Measurements from ENCODE around the gene SORCS2. TPM values are rescaled to one million over a fixed set of nuclear protein-coding genes. Genes with fewer than 3 reads are reported as not detected.

SORCS2 gene
- total RNA-seq, 1 experiment from 2014 or later: 0.15 TPM

GRCh38 chr4:7513671-7514070 is 321.3 kb downstream of the SORCS2 start:
- ATAC-seq (no peak), DNase-seq (ENCODE audit: low read depth, low spot score) (no peak)
- in situ Hi-C loops (cut with HindIII; ENCODE audit: low pct_unique_long_range_greater_than_20kb, low sequenced_read_pairs) (no loop called here), intact Hi-C loops (cut with micrococcal nuclease; ENCODE audit: unreplicated experiment) (no loop called here)
- Histone ChIP-seq H3K9me3 (ENCODE audit: control insufficient read depth, insufficient read depth, low read depth, low read length) (no peaks in the 10 kb centered on the region), H3K4me1 (ENCODE audit: control insufficient read depth, insufficient read depth, low read length) (no peaks in the 10 kb centered on the region), H3K27ac (ENCODE audit: low read length) (no peak overlapping the region), H3K4me3 (ENCODE audit: low read depth in 2 of 2, low read length in 2 of 2) (no peak overlapping the region), H3K27me3 (ENCODE audit: control insufficient read depth, insufficient read depth, low read length) (no peaks in the 10 kb centered on the region), H3K36me3 (ENCODE audit: control insufficient read depth, insufficient read depth, low read length) (no peaks in the 10 kb centered on the region)
- TF ChIP-seq POLR2AphosphoS5 (IDR thresholded peaks at IDR 0.05; ENCODE audit: low read depth, low read length) (no peak), SIN3A (IDR thresholded peaks at IDR 0.05; ENCODE audit: borderline replicate concordance, insufficient read depth, low read depth, low read length) (no peak)
- POLR2A ChIA-PET: no interaction called here
- no TSS peak for BruUV-seq (replicated peaks)
- CTCF ChIA-PET: no interaction called here

- in situ Hi-C loops (cut with HindIII; ENCODE audit: low pct_unique_long_range_greater_than_20kb, low sequenced_read_pairs) (no loop called here), intact Hi-C loops (cut with micrococcal nuclease; ENCODE audit: unreplicated experiment) (no loop called here)
- H3K9me3 ChIP-seq (ENCODE audit: control insufficient read depth, insufficient read depth, low read depth, low read length): no peaks in the 10 kb centered on the region
- CTCF ChIA-PET: no interaction called here
- POLR2A ChIA-PET: no interaction called here
- H3K27ac ChIP-seq (ENCODE audit: low read length): no peak overlapping the region
- TF ChIP-seq REST (IDR thresholded peaks at IDR 0.05; ENCODE audit: insufficient read depth in 1 of 2, low read depth in 2 of 2, low read length in 1 of 2) (no peak), TCF7L2 (IDR thresholded peaks at IDR 0.05; ENCODE audit: low read depth, low read length) (no peak), CTCF (IDR thresholded peaks at IDR 0.05) (no peak), POLR2AphosphoS5 (IDR thresholded peaks at IDR 0.05; ENCODE audit: low read depth, low read length) (no peak), SIN3A (IDR thresholded peaks at IDR 0.05; ENCODE audit: borderline replicate concordance, insufficient read depth, low read depth, low read length) (no peak)
- no peaks in the 10 kb centered on the region for H3K27me3 ChIP-seq (ENCODE audit: control insufficient read depth, insufficient read depth, low read length)
- no peak for DNase-seq (ENCODE audit: low read depth, low spot score)
- no TSS peak for BruUV-seq (replicated peaks)
- H3K36me3 ChIP-seq (ENCODE audit: control insufficient read depth, insufficient read depth, low read length): no peaks in the 10 kb centered on the region
- no peak for ATAC-seq
- no peak overlapping the region for H3K4me3 ChIP-seq (ENCODE audit: low read depth in 2 of 2, low read length in 2 of 2)
- H3K4me1 ChIP-seq (ENCODE audit: control insufficient read depth, insufficient read depth, low read length): no peaks in the 10 kb centered on the region
Measured at GRCh38 chr4:7514281-7514680, 321.9 kb downstream of the SORCS2 start.

GRCh38 chr4:7514789-7515188 is 322.5 kb downstream of the SORCS2 start:
- TF ChIP-seq CTCF (IDR thresholded peaks at IDR 0.05) (no peak), REST (IDR thresholded peaks at IDR 0.05; ENCODE audit: insufficient read depth in 1 of 2, low read depth in 2 of 2, low read length in 1 of 2) (no peak), POLR2AphosphoS5 (IDR thresholded peaks at IDR 0.05; ENCODE audit: low read depth, low read length) (no peak), SIN3A (IDR thresholded peaks at IDR 0.05; ENCODE audit: borderline replicate concordance, insufficient read depth, low read depth, low read length) (no peak), TCF7L2 (IDR thresholded peaks at IDR 0.05; ENCODE audit: low read depth, low read length) (no peak)
- Histone ChIP-seq H3K36me3 (ENCODE audit: control insufficient read depth, insufficient read depth, low read length) (no peaks in the 10 kb centered on the region), H3K27me3 (ENCODE audit: control insufficient read depth, insufficient read depth, low read length) (no peaks in the 10 kb centered on the region), H3K4me3 (ENCODE audit: low read depth in 2 of 2, low read length in 2 of 2) (no peak overlapping the region), H3K9me3 (ENCODE audit: control insufficient read depth, insufficient read depth, low read depth, low read length) (no peaks in the 10 kb centered on the region), H3K4me1 (ENCODE audit: control insufficient read depth, insufficient read depth, low read length) (no peaks in the 10 kb centered on the region), H3K27ac (ENCODE audit: low read length) (no peak overlapping the region)
- POLR2A ChIA-PET: no interaction called here
- no peak for ATAC-seq
- CTCF ChIA-PET: no interaction called here
- no peak for DNase-seq (ENCODE audit: low read depth, low spot score)
- in situ Hi-C loops (cut with HindIII; ENCODE audit: low pct_unique_long_range_greater_than_20kb, low sequenced_read_pairs) (no loop called here), intact Hi-C loops (cut with micrococcal nuclease; ENCODE audit: unreplicated experiment) (no loop called here)
- no TSS peak for BruUV-seq (replicated peaks)

Measured in Panc1 (cell line).